Measurements from ENCODE around the gene HSD3B7.

The HSD3B7 gene

DNA sequence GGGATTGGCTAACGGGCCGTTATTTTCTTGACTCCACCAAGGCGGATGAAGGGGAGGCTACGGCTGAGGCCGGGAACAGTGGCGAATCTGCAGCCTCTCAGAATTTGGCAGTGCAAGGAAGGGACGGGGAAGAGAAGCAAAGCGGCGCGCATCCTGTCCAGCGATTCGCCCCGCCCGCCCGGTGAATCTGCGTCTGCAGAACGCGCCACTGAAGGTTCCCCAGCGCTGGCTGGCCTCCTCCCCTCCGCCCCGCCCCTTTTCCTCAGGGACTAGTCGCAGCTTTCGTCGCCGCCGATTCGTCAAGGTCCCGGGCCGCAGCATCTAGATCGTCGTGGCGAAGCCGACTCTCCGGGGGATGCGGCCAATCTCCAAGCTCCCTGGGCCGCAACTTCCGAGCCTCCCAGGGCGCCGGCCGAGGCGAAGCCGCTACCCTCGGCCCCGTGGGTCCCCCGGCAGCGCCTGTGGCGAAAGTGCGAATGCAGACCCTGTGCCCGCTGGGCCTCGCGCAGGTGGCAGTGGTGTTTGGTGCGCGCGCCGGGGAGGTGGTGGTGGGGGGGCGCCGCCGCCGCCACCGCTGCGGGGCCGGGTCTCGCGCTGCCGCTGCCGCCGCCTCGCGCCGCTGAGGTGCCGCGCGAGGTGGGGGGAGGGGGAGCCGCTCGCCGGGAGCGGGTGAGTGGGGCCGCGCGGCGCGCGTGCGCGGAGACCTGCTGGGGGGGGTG is 27.4 kb upstream of the HSD3B7 start, which contains the start of gene SETD1A:
SETD1A (plus strand) TSS at position 299 of the 719 bp plus-strand sequence. CDS start 978 bp downstream, outside the sequence.
- DNase-seq, result peak; percentile 30

GRCh38 chr16:30958175-30959079 is 26.6 kb upstream of the HSD3B7 start:
- DNase-seq, result no peak

DNA sequence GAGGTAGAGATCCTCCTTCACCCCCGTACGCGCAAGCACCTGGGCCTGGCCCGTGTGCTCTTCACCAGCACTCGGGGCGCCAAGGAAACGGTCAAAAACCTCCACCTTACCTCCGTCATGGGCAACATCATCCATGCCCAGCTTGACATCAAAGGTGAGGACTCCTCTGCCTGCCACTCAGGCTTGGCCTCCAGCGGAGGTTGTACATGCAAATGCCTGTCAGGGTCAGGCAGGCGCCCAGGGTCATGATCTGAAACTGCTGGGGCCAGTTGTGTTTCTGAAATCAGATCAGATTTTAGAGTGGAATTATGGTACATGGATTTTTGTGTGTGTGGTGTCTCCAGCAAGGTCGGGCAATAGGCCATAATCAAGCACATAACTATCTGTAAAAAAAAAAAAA is 23.6 kb upstream of the HSD3B7 start:
- DNase-seq, result no peak

- DNase-seq, result no peak
Measured at GRCh38 chr16:30963925-30964511, 21.0 kb upstream of the HSD3B7 start.

DNA sequence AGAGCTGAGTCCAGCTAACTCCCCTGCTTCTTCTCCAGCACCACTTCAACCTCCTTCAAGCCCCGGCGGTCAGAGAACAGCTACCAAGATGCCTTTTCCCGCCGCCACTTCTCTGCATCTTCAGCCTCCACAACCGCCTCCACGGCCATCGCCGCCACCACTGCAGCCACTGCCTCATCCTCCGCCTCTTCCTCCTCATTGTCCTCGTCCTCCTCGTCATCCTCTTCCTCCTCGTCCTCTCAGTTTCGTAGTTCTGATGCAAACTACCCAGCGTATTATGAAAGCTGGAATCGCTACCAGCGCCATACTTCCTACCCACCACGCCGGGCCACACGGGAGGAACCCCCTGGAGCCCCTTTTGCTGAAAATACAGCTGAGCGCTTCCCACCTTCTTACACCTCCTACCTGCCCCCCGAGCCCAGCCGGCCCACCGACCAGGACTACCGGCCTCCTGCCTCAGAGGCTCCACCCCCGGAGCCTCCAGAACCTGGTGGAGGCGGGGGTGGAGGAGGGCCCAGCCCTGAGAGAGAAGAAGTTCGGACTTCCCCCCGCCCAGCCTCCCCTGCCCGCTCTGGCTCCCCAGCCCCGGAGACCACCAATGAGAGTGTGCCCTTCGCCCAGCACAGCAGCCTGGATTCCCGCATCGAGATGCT is 20.3 kb upstream of the HSD3B7 start:
- no peak for DNase-seq

GRCh38 chr16:30965436-30965835 is 19.6 kb upstream of the HSD3B7 start:
- no peak for DNase-seq

DNA sequence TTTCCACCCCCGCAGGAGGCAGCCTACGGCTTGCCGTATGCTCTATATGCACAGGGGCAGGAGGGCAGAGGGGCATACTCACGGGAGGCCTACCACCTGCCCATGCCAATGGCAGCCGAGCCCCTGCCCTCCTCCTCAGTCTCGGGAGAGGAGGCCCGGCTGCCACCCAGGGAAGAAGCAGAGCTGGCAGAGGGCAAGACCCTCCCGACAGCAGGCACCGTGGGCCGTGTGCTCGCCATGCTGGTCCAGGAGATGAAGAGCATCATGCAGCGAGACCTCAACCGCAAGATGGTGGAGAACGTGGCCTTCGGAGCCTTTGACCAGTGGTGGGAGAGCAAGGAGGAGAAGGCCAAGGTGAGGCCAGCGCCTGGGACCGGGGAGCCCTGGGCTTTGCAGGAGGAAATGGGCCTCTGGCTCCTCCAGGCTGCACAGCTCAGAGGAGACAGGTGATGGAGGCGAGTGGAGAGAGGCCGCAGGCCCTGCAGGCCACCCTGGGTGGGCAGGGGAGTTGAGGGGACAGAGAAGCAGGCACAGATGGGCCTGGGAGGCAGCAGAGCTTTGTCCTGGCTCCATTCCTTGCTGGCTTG is 18.9 kb upstream of the HSD3B7 start:
- no peak for DNase-seq

GRCh38 chr16:30967795-30968194 is 17.2 kb upstream of the HSD3B7 start:
- DNase-seq, result no peak

DNA sequence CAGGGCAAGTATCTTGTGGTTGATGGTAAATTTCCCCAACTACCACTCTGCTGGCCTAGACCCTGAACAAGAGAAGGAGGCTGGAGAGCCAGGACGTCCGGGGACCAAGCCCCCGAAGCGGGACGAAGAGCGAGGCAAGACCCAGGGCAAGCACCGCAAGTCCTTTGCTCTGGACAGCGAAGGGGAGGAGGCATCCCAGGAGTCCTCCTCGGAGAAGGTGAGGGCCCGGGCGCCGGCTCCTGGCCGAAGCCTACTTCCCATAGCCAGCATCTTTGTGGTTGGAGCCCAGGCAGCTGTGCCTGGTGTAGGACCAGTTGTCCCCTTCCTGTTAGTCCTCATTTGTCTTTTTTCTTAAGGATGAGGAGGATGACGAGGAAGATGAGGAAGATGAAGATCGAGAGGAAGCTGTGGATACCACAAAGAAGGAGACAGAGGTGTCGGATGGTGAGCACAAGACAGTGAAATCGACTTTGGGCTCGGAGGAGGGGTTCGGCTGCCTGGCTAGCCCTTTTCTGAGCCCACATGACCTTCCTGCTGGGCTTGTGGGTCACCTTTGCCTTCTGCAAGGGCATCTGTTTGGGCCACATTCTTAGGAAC is 15.7 kb upstream of the HSD3B7 start:
- DNase-seq, result no peak

DNA sequence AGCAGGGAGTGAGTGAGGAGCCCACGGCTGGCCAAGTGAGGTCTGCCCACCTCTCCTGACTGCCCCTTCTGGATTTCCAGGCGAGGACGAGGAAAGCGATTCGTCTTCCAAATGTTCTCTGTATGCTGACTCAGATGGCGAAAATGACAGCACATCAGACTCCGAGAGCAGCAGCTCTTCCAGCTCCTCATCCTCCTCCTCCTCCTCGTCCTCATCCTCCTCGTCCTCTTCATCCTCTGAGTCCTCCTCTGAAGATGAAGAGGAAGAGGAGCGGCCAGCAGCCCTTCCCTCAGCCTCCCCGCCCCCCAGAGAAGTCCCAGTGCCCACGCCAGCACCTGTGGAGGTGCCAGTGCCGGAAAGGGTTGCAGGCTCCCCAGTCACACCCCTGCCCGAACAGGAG is 13.7 kb upstream of the HSD3B7 start:
- DNase-seq, result no peak

DNA sequence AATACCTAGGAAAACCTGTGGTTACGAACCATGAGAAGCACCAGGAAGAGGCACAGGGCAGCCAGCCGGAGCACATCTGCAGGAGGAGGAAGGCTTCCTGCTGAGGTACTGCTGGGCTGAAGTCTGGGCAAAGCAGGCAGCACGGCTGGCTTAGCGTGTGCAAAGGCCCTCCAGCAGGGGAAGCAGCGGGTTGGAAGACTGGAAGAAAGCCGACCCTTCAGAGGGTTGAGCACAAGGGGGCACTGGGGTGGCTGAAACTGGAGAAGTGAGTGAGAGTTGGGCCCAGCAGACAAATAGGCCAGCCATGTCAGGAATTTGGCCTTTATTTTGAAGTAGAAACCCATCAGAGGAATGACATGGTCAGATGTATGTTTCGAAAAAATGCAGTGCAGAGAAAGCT is 12.1 kb upstream of the HSD3B7 start:
- DNase-seq, result no peak

DNA sequence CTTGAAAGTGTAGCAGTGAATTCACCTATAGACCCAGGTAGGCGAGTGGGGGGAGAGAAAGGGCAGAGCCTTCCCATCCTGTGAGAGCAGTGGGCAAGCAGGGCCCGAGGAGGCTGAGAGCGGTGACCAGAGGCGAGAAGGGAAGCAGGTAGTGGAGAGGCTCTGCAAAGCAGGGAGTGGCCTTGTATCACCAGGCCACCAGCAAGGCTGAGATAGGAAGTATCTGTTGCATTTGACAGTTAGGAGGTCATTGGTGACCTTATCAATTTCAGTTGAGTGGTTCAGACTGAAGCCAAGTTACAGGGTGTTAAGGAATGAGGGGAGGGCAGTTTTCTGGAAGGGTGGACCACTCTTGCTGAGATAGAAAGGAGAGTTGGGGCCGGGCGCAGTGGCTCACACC is 10.7 kb upstream of the HSD3B7 start:
- no peak for DNase-seq

- DNase-seq, result no peak
Measured at GRCh38 chr16:30976486-30976885, 8.5 kb upstream of the HSD3B7 start.

DNA sequence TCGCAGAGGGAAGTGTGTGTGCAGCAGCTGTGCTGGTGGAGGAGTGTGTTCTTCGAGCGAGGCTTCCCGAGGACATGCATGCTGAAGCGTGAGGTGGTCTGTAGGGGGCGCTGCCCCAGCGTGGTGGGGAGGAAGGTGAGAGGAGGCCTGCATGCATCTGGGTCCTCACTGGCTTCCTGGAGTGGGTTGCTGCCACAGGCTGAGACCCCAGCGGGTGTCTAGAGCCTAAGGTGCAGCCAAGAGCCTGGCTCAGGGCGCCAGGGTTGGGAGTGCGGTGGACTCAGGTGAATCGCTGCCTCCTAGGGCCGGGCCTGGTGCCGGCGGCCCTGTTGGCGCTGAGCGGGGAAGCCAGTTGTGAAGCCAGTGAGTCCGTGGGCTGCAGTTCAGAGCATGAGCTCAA is 7.5 kb upstream of the HSD3B7 start:
- no peak for DNase-seq

GRCh38 chr16:30979170-30980022 is 5.6 kb upstream of the HSD3B7 start:
- DNase-seq, result no peak

DNA sequence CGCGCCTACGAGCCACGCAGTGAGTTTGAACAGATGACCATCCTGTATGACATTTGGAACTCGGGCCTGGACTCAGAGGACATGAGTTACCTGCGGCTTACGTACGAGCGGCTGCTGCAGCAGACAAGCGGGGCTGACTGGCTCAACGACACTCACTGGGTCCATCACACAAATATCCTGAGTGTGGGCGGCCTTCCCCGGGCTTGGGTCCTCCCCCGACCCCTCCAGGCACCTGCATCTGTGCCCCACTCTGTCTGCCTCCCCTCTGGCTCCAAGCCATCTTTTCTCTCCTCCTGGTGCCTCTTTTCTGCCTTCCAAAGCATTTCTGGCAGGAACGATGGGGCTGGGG is 5.0 kb upstream of the HSD3B7 start:
- DNase-seq, result no peak

GRCh38 chr16:30980434-30980833 is 4.6 kb upstream of the HSD3B7 start:
- DNase-seq, result no peak

DNA sequence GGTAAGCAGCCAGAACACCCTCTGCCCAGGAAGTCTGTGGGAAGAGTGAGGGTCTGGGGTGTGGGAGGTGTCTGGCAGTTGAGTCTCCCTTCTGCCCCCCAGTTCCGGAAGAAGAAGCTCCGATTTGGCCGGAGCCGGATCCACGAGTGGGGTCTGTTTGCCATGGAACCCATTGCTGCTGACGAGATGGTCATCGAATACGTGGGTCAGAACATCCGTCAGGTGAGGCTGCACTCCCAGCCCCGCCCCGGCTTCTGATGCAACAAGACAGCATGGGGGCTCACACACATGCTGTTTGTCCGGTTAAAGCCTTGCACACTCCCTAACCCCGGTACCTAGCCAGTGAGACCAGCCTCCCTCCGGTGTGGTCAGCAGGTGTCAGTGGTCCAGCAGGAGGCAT is 4.0 kb upstream of the HSD3B7 start:
- no peak for DNase-seq

- no peak for DNase-seq
Measured at GRCh38 chr16:30982548-30983288, 2.3 kb upstream of the HSD3B7 start.

- DNase-seq, result no peak
Measured at GRCh38 chr16:30983289-30983889, 1.6 kb upstream of the HSD3B7 start.

Data from NCI-H187 treated with DMSO at 0.1 percent for 48 hours (cell line).